AML-193 (cell line): ENCODE results near the gene ATF5.
"Not testable (repeated sequence)": the region's sequence is repeated elsewhere in the genome, so short reads cannot be mapped to it uniquely, and the experiment has no call there.

Source experiments
- DNase-seq, 2 experiments: peaks; one replicate each; lab custom pipeline; 2025; lab: John Stamatoyannopoulos, UW

The ATF5 gene

GRCh38 chr19:49949742-49950589 lies 21.0 kb downstream of the ATF5 start:
- DNase-seq, result no peak

- no peak for DNase-seq
Observed at GRCh38 chr19:49950590-49950948, 21.6 kb downstream of the ATF5 start.

- no peak for DNase-seq
Observed at GRCh38 chr19:49950956-49951526, 22.0 kb downstream of the ATF5 start.

GRCh38 chr19:49951806-49952478 lies 22.9 kb downstream of the ATF5 start:
- no peak for DNase-seq

- DNase-seq, result no peak
Observed at GRCh38 chr19:49952479-49952836, 23.5 kb downstream of the ATF5 start.

- no peak for DNase-seq
Observed at GRCh38 chr19:49952906-49953305, 23.9 kb downstream of the ATF5 start.

GRCh38 chr19:49953416-49953815 lies 24.4 kb downstream of the ATF5 start:
- DNase-seq, result peak; percentile 58 to 61

GRCh38 chr19:49954092-49954829 lies 25.3 kb downstream of the ATF5 start:
- DNase-seq, result peak; percentile 72 to 79

GRCh38 chr19:49954933-49955332 lies 25.9 kb downstream of the ATF5 start:
- DNase-seq, result no peak

- no peak for DNase-seq
Observed at GRCh38 chr19:49956115-49956495, 27.1 kb downstream of the ATF5 start.

GRCh38 chr19:49957262-49957915 lies 28.4 kb downstream of the ATF5 start:
- no peak for DNase-seq

- DNase-seq, result not testable (repeated sequence)
Observed at GRCh38 chr19:49958144-49958543, 29.1 kb downstream of the ATF5 start.

- DNase-seq, result not testable (repeated sequence)
Observed at GRCh38 chr19:49958596-49958995, 29.6 kb downstream of the ATF5 start.

GRCh38 chr19:49959892-49960291 lies 30.9 kb downstream of the ATF5 start:
- DNase-seq, result not testable (repeated sequence)

GRCh38 chr19:49960980-49961379 lies 32.0 kb downstream of the ATF5 start, which contains the start of gene SIGLEC11:
Gene SIGLEC11 (minus strand): TSS chr19:49961172. CDS start chr19:49961081, 91 bp downstream.
- DNase-seq, result not testable (repeated sequence)

GRCh38 chr19:49968279-49968922 lies 39.4 kb downstream of the ATF5 start:
- DNase-seq, result peak; percentile 78 to 83

GRCh38 chr19:49969355-49969754 lies 40.4 kb downstream of the ATF5 start:
- peak; percentile 35 to 39 for DNase-seq

- DNase-seq, result no peak
Observed at GRCh38 chr19:49971991-49972411, 43.0 kb downstream of the ATF5 start.

- no peak for DNase-seq
Observed at GRCh38 chr19:49972841-49973240, 43.8 kb downstream of the ATF5 start.

- no peak for DNase-seq
Observed at GRCh38 chr19:49973987-49974386, 45.0 kb downstream of the ATF5 start.

- DNase-seq, result no peak
Observed at GRCh38 chr19:49975051-49975450, 46.0 kb downstream of the ATF5 start.
